ENCODE results near the gene WDR19.

The WDR19 gene

GRCh38 chr4:39166177-39166576 lies 16.2 kb upstream of the WDR19 start:
- TF ChIP-seq SIN3A (IDR thresholded peaks at IDR 0.05; ENCODE audit: borderline replicate concordance, insufficient read depth, low read length) (no peak), POLR2AphosphoS5 (IDR thresholded peaks at IDR 0.05; ENCODE audit: low read depth, low read length) (no peak), TAF1 (IDR thresholded peaks at IDR 0.05; ENCODE audit: borderline replicate concordance, insufficient read depth, low read length) (no peak)
- TF ChIP-seq, protein P1, sequence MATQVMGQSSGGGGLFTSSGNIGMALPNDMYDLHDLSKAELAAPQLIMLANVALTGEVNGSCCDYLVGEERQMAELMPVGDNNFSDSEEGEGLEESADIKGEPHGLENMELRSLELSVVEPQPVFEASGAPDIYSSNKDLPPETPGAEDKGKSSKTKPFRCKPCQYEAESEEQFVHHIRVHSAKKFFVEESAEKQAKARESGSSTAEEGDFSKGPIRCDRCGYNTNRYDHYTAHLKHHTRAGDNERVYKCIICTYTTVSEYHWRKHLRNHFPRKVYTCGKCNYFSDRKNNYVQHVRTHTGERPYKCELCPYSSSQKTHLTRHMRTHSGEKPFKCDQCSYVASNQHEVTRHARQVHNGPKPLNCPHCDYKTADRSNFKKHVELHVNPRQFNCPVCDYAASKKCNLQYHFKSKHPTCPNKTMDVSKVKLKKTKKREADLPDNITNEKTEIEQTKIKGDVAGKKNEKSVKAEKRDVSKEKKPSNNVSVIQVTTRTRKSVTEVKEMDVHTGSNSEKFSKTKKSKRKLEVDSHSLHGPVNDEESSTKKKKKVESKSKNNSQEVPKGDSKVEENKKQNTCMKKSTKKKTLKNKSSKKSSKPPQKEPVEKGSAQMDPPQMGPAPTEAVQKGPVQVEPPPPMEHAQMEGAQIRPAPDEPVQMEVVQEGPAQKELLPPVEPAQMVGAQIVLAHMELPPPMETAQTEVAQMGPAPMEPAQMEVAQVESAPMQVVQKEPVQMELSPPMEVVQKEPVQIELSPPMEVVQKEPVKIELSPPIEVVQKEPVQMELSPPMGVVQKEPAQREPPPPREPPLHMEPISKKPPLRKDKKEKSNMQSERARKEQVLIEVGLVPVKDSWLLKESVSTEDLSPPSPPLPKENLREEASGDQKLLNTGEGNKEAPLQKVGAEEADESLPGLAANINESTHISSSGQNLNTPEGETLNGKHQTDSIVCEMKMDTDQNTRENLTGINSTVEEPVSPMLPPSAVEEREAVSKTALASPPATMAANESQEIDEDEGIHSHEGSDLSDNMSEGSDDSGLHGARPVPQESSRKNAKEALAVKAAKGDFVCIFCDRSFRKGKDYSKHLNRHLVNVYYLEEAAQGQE (IDR thresholded peaks at IDR 0.05; ENCODE audit: insufficient read depth in 1 of 2, low read depth in 2 of 2, low read length in 2 of 2) = no peak

GRCh38 chr4:39166669-39167068 lies 15.7 kb upstream of the WDR19 start:
- no peak for TF ChIP-seq POLR2AphosphoS5 (IDR thresholded peaks at IDR 0.05; ENCODE audit: low read depth, low read length)
- no peak for TF ChIP-seq SIN3A (IDR thresholded peaks at IDR 0.05; ENCODE audit: borderline replicate concordance, insufficient read depth, low read length)
- TF ChIP-seq TAF1 (IDR thresholded peaks at IDR 0.05; ENCODE audit: borderline replicate concordance, insufficient read depth, low read length) = no peak
- TF ChIP-seq FOXP2 (optimal IDR thresholded peaks at IDR 0.05; ENCODE audit: borderline replicate concordance, extremely low read depth, extremely low read length, insufficient read depth) = no peak
- TF ChIP-seq, protein P1 (IDR thresholded peaks at IDR 0.05; ENCODE audit: insufficient read depth in 1 of 2, low read depth in 2 of 2, low read length in 2 of 2) = no peak

GRCh38 chr4:39169426-39169825 lies 12.9 kb upstream of the WDR19 start:
- TF ChIP-seq, protein P1 (IDR thresholded peaks at IDR 0.05; ENCODE audit: insufficient read depth in 1 of 2, low read depth in 2 of 2, low read length in 2 of 2) = no peak
- TF ChIP-seq FOXP2 (optimal IDR thresholded peaks at IDR 0.05; ENCODE audit: borderline replicate concordance, extremely low read depth, extremely low read length, insufficient read depth) (no peak), TAF1 (IDR thresholded peaks at IDR 0.05; ENCODE audit: borderline replicate concordance, insufficient read depth, low read length) (no peak), POLR2AphosphoS5 (IDR thresholded peaks at IDR 0.05; ENCODE audit: low read depth, low read length) (no peak), SIN3A (IDR thresholded peaks at IDR 0.05; ENCODE audit: borderline replicate concordance, insufficient read depth, low read length) (no peak)

GRCh38 chr4:39170301-39170700 lies 12.0 kb upstream of the WDR19 start:
- no peak for TF ChIP-seq TAF1 (IDR thresholded peaks at IDR 0.05; ENCODE audit: borderline replicate concordance, insufficient read depth, low read length)
- TF ChIP-seq POLR2AphosphoS5 (IDR thresholded peaks at IDR 0.05; ENCODE audit: low read depth, low read length) = no peak
- TF ChIP-seq FOXP2 (optimal IDR thresholded peaks at IDR 0.05; ENCODE audit: borderline replicate concordance, extremely low read depth, extremely low read length, insufficient read depth) = no peak
- TF ChIP-seq, protein P1 (IDR thresholded peaks at IDR 0.05; ENCODE audit: insufficient read depth in 1 of 2, low read depth in 2 of 2, low read length in 2 of 2) = no peak
- no peak for TF ChIP-seq SIN3A (IDR thresholded peaks at IDR 0.05; ENCODE audit: borderline replicate concordance, insufficient read depth, low read length)

- no peak for TF ChIP-seq FOXP2 (optimal IDR thresholded peaks at IDR 0.05; ENCODE audit: borderline replicate concordance, extremely low read depth, extremely low read length, insufficient read depth)
- TF ChIP-seq POLR2AphosphoS5 (IDR thresholded peaks at IDR 0.05; ENCODE audit: low read depth, low read length) = no peak
- no peak for TF ChIP-seq SIN3A (IDR thresholded peaks at IDR 0.05; ENCODE audit: borderline replicate concordance, insufficient read depth, low read length)
- TF ChIP-seq, protein P1 (IDR thresholded peaks at IDR 0.05; ENCODE audit: insufficient read depth in 1 of 2, low read depth in 2 of 2, low read length in 2 of 2) = no peak
- TF ChIP-seq TAF1 (IDR thresholded peaks at IDR 0.05; ENCODE audit: borderline replicate concordance, insufficient read depth, low read length) = no peak
These were observed 3.6 kb upstream of the WDR19 start for GRCh38 chr4:39178706-39179105.
